Peyer's patch (tissue), 4 donors: ENCODE data around the gene RAB7B. TPM values are rescaled to one million over a fixed set of nuclear protein-coding genes. Genes with fewer than 3 reads are reported as not detected.

ENCODE experiments used
- DNase-seq, 3 donors: peaks; one replicate each; pipeline ENCODE4 v3.0.0-alpha.2; 2017 to 2019
- H3K27ac ChIP-seq, 4 donors: fragments of 200-600 bp; sonication (generic); one replicate each; pipeline ENCODE4 v1.5.1; 2016 to 2019
- H3K27me3 ChIP-seq, 2 donors: fragments of 200-600 bp; sonication (generic); one replicate each; pipeline ENCODE4 v1.5.1; 2019
- H3K36me3 ChIP-seq, 3 donors: fragments of 200-600 bp; sonication (generic); one replicate each; pipeline ENCODE4 v1.5.1; 2016 to 2019
- H3K4me1 ChIP-seq, 4 donors: fragments of 200-600 bp; sonication (generic); one replicate each; pipeline ENCODE4 v1.5.1; 2016 to 2019
- H3K4me3 ChIP-seq, 4 donors: fragments of 200-600 bp; sonication (generic); 1 replicate in 3 of 4; 2 replicates in 1 of 4; pipeline ENCODE4 v1.5.1; 2016 to 2019; ENCODE audit warnings: mild to moderate bottlenecking in 1 of 4
- H3K9me3 ChIP-seq, 4 donors: fragments of 200-600 bp; sonication (generic); one replicate each; pipeline ENCODE4 v1.5.1; 2016 to 2019; ENCODE audit warnings: mild to moderate bottlenecking in 1 of 4
- CTCF ChIP-seq, 6 experiments: fragments of 450-650 bp in 4 of 6; fragments of 200-600 bp in 2 of 6; sonication (generic) in 1 of 6; IDR thresholded peaks; one replicate each; pipeline ENCODE4 v1.5.1; 2017 to 2019; ENCODE audit warnings: antibody characterized with exemption in 6 of 6, mild to moderate bottlenecking in 3 of 6, moderate library complexity in 1 of 6
- POLR2A ChIP-seq, 2 donors: fragments of 450-650 bp; IDR thresholded peaks; one replicate each; pipeline ENCODE4 v1.5.1; 2017; ENCODE audit warnings: antibody characterized with exemption in 2 of 2, mild to moderate bottlenecking in 2 of 2, moderate library complexity in 2 of 2
- total RNA-seq, 4 donors: library from RNA; depleted of rRNA; stranded (reverse); fragments of >200 nt; gene quantifications; one replicate each; pipeline ENCODE4 v1.1.0, GENCODE V29; 2016

Gene RAB7B
- total RNA-seq, 4 donors from 2014 or later = 0.35 to 0.47 (median 0.40) TPM; not detected in 1

GRCh38 chr1:205976036-205976435, 27.2 kb downstream of the RAB7B start:
- no peaks in the 10 kb centered on the region for H3K36me3 ChIP-seq
- H3K27me3 ChIP-seq = no peaks in the 10 kb centered on the region
- no peaks in the 10 kb centered on the region for H3K4me1 ChIP-seq
- H3K4me3 ChIP-seq = no peak overlapping the region
- no peaks in the 10 kb centered on the region for H3K9me3 ChIP-seq
- TF ChIP-seq CTCF (IDR thresholded peaks at IDR 0.05) (no peak), POLR2A (IDR thresholded peaks at IDR 0.05) (no peak)
- no peak for DNase-seq
- no peak overlapping the region for H3K27ac ChIP-seq

GRCh38 chr1:205975387-205975998, 27.7 kb downstream of the RAB7B start:
- DNase-seq = no peak
- Histone ChIP-seq H3K27me3 (no peaks in the 10 kb centered on the region), H3K27ac (no peak overlapping the region), H3K4me3 (no peak overlapping the region), H3K4me1 (no peaks in the 10 kb centered on the region), H3K9me3 (no peaks in the 10 kb centered on the region), H3K36me3 (no peaks in the 10 kb centered on the region)
- TF ChIP-seq CTCF (IDR thresholded peaks at IDR 0.05) (no peak), POLR2A (IDR thresholded peaks at IDR 0.05) (no peak)

GRCh38 chr1:205974712-205975111, 28.5 kb downstream of the RAB7B start:
- Histone ChIP-seq H3K27me3 (no peaks in the 10 kb centered on the region), H3K27ac (no peak overlapping the region), H3K4me1 (no peaks in the 10 kb centered on the region), H3K4me3 (no peak overlapping the region), H3K9me3 (no peaks in the 10 kb centered on the region), H3K36me3 (no peaks in the 10 kb centered on the region)
- no peak for DNase-seq
- TF ChIP-seq CTCF (IDR thresholded peaks at IDR 0.05) (no peak), POLR2A (IDR thresholded peaks at IDR 0.05) (no peak)

GRCh38 chr1:205973377-205974232, 29.6 kb downstream of the RAB7B start:
- H3K27ac ChIP-seq = no peak overlapping the region
- DNase-seq = no peak
- TF ChIP-seq POLR2A (IDR thresholded peaks at IDR 0.05) (no peak), CTCF (IDR thresholded peaks at IDR 0.05) (no peak)
- no peaks in the 10 kb centered on the region for H3K4me1 ChIP-seq
- no peaks in the 10 kb centered on the region for H3K36me3 ChIP-seq
- H3K4me3 ChIP-seq = no peak overlapping the region
- no peaks in the 10 kb centered on the region for H3K27me3 ChIP-seq
- no peaks in the 10 kb centered on the region for H3K9me3 ChIP-seq

GRCh38 chr1:205972491-205973168, 30.6 kb downstream of the RAB7B start:
- no peaks in the 10 kb centered on the region for H3K36me3 ChIP-seq

More at GRCh38 chr1:205972491-205973168, 30.6 kb downstream of the RAB7B start:
- H3K4me3 ChIP-seq = no peak overlapping the region
- H3K27me3 ChIP-seq = no peaks in the 10 kb centered on the region
- TF ChIP-seq CTCF (IDR thresholded peaks at IDR 0.05) (no peak), POLR2A (IDR thresholded peaks at IDR 0.05) (no peak)
- no peaks in the 10 kb centered on the region for H3K4me1 ChIP-seq
- no peaks in the 10 kb centered on the region for H3K9me3 ChIP-seq
- no peak for DNase-seq
- H3K27ac ChIP-seq = no peak overlapping the region
